ENCODE measurements around the gene OPCML.

DNA sequence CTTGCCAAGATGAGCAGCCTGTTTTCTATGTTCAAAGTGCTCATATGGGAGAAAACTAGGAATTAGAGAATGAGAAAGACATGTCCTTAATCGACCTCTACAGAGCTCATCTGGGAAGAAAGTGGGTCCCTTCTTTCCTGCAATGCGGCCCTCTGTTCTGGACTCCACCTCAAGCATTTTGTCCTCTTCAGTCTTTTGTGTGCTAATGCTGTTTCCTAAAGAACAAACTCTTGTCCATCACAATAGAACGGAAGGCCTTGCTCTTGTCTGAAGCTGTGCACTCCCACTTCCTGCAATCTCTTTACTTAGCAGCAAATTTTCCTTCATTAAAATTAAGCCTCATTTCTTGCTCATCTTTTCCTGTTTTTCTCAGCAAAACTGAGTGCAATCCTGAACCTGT is 206.6 kb downstream of the OPCML start:
- TF ChIP-seq EP300 (IDR thresholded peaks at IDR 0.05) = no peak
- TF ChIP-seq, protein P1, sequence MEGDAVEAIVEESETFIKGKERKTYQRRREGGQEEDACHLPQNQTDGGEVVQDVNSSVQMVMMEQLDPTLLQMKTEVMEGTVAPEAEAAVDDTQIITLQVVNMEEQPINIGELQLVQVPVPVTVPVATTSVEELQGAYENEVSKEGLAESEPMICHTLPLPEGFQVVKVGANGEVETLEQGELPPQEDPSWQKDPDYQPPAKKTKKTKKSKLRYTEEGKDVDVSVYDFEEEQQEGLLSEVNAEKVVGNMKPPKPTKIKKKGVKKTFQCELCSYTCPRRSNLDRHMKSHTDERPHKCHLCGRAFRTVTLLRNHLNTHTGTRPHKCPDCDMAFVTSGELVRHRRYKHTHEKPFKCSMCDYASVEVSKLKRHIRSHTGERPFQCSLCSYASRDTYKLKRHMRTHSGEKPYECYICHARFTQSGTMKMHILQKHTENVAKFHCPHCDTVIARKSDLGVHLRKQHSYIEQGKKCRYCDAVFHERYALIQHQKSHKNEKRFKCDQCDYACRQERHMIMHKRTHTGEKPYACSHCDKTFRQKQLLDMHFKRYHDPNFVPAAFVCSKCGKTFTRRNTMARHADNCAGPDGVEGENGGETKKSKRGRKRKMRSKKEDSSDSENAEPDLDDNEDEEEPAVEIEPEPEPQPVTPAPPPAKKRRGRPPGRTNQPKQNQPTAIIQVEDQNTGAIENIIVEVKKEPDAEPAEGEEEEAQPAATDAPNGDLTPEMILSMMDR (IDR thresholded peaks at IDR 0.05) = no peak
- no peak for TF ChIP-seq POLR2A (IDR thresholded peaks at IDR 0.05; ENCODE audit: low read depth)
- TF ChIP-seq POLR2AphosphoS5 (IDR thresholded peaks at IDR 0.05) = no peak

All from esophagus muscularis mucosa (tissue), 4 donors.